HG02763 (cell line): ENCODE measurements around the gene MPPE1.

Experiments
- ATAC-seq: cut with Tn5 transposase; IDR thresholded peaks from one replicate; pipeline ENCODE4 v1.9.1; 2021; ENCODE audit warnings: mild to moderate bottlenecking, moderate library complexity; ENCODE audit not compliant: unreplicated experiment

Gene MPPE1

DNA sequence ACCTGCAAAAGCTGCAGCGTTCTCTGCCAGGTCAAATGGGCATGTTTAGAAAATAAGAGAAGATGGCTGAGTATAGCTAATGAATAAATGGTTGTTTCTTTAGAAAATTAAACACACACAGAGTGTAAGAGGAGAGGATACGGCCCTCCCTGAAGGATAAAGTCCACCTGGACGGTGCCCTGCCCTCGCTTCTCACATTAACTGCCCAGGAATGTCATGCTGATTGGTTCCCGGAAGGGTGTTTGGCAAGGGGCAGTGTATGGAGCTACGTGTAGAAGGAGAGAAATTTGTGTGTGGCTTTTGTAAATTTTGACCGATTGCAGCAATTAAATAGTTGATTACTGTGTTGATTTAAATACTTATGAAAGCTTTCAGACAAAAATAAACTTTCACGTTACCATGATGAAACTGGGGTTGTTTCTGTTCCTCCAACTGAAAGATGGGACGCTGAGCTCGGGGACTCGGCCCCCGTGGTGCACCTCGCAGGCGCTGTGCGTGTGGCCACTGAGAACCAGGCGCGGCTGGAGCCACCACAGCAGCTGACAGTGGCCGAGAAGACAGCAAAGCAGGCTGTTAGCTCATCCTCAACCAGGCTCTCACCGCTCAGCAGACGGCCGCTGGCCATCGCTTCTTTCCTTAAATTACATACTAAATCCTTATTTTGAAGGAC, 22.7 kb downstream of the MPPE1 start:
- no peak for ATAC-seq

DNA sequence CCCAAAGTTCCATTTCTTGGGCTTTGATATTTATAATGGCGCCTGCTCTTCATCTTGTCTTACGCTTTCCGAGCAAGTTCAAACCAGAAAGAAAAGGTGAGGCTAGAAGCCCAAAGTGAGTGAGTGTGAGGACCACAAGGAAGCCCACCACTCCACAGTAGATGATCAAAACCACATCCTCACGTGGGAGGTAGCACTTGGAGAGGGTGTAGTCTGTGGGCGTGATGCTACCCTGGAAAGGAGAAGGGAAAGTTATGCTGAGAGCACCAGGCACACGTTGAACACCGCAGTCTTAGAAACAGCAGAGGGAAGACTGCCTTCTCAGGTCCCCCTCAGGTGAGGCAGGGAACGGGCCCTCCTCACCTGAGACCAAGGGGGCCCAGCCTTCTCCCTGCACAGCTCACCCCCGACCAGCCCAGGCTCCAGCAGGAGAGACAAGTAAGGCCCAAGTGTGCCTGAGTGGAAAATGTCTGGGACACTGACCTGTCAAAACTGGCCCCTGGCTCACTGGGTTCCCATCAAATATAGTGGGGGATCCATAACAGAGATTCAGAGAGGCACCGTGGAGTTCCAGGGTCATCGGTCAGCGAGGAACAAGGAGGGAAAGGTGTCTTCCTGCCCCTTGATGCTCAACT, 23.6 kb downstream of the MPPE1 start:
- ATAC-seq: no peak

DNA sequence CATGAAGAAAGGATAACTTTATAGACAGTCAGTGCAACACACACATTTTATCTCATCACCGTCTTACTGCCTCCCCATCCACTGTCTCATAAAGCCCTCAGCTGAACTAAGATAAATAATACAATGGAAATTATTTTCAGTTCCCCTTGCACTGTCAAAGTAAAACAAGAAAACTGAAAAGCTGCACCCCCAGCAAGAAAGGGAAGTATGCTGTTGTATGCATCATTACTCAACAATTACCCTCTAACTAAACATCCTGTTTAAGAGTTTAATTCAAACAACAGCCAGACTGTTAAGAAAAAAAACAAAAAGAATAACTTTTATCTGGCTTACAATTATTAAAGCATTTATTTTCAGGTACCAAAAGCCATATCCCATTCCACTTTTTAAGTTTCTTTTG, 25.0 kb downstream of the MPPE1 start:
- ATAC-seq: peak; percentile 76

DNA sequence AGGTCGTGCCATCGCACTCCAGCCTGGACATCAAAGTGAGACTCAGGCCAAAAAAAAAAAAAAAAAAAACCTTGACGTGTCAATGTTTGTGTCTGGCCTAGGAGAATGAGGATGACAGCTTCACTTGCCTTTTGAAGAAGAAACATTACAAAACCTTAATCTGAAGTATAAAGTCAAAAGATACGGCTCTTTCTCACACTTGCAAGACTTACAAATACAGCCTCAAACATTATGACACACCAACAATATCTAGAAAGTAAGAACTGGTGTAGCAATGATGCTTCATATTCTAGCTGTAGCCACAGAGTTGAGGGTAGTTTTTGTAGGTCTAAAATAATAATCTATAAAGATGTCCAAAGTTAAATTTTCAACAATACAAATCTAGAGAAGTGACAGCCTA, 25.5 kb downstream of the MPPE1 start:
- no peak for ATAC-seq

DNA sequence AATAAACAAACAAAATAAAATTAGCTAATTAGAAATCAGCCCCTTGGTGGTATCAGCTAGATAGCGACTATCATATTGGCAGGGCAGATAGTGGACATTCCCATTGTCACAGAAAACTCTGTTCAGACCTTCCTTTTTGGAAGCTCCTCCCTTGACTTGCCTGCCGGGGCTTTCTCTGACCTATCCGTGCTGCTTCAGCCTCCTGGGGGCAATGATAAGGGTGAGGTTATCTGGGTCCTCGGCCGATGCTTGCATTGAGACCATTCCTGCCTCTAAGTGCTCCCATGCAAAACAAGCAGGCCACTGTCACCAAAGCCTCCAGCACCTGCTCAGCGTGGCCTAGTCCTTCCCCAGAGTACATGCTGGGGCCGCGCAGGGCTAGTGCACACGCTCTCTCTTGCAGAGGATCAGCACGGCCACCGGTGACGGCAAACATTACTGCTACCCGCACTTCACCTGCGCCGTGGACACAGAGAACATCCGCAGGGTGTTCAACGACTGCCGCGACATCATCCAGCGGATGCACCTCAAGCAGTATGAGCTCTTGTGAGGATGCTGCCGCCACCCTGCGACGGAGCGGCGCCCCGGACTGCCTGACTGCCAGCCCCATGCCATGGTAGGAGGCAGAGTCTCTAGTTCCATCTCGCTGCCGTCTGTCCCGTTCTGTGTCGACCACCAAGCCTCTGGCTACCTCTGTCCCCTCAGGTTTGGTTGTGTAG, 27.4 kb downstream of the MPPE1 start:
- ATAC-seq: no peak

DNA sequence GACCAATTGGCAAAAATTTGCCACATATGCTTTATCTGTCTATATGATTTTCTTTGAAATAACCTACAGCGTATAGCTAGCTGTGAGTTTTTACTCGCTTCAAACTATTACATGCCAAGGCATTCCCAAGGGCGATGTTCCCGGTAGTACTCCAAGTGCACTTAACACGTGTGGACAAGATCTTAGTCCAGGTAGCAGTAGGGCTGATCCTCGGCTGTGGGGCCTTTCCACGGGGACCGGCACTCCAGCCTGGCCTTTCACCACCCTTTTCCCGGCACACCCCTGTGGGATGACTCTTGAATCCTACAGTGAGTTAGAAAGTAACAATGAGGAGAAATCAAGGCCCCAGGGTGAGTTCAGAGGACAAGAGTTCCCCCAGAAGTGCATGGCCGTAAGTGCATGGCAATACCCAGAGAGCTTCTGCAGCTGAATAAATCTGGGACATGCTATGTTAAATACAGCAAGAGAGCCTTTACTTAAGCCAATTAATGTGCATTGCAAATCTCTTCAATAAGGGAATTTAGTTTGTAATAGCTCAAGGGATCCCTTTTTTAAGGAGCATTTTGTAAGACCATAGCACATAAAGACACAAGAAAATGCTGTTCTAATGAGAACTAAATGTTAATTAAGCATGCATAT, 30.5 kb downstream of the MPPE1 start:
- ATAC-seq: no peak

DNA sequence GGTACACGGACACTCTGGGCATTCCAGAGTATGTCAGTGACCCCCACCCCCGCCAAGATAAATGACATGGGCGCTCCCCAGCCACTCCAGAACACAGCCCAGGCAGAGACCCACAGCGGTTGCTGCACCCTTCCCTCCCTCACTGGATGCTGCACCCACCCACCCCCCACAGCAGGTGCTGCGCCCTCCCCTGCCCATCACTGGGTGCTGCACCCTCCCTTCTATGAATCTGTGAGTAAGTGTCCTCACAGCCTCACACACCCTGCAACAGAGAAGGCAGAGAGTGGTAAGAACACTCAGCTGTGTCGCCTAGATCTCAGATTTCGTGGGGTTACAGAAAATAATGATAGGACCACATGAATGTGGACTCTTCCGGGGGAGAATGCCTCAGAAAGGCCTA, 33.4 kb downstream of the MPPE1 start:
- no peak for ATAC-seq

DNA sequence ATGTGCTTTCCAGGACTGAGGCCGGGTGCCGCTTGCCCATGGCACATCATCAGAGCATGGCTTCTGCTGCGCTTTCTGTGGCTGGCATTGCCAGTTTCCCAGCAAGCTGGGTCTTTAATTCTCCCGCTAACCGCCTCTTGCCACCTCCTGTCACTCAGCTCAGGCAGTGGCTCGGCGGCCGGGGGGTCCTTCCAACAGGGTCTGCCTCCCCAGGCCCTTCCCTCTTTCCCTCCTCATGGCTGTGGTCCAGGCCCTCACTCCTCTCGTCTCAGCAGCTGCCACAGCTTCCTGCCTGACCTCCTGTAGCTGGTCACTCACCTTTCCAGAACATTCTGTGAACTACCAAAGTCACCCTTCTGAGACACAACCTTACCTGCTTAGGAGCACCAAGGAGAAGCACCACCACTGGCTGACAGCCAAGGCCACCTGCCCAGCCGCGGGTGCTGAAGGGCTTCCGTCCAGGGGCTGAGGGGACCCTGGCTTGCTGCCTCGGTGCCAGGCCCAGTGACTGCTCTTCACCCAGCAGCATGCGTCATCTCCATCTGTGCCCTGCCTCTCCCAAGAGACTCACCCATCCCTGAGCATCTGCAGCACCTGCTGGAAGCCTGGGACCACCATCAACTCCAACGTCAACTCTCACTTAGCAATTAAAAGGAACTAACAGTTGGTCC, 34.3 kb downstream of the MPPE1 start:
- no peak for ATAC-seq

DNA sequence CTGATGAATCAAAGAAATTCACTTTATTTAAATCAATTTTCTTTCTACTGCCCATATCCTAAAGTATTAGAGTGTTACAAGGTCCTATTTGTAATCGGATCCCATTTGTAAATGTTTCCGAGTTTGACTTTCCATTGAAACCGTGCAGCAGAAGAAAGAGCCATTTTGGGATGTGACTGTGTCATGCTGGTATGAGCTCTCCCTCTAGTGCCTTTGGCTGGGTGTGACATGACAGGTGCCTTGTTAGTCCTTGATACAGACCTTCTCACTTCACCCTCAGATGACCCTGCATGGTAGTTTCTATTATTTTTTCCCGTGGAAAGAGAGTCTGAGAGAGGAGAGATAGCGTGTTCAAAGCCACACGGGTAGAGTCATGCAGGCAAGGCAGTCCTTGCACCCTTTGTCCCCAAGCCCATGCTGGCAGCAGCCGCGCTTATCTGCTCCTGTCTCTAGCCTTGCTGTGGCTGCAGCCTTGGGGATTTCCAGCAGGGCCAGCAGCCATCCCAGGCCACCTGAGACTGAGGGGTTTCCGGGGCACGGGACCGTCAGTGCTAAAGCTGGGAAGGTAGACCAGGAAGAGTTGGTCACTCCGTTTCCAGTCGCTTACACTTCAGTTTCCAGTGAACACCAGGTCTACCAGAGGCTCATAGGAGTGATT, 35.5 kb downstream of the MPPE1 start:
- ATAC-seq: no peak

DNA sequence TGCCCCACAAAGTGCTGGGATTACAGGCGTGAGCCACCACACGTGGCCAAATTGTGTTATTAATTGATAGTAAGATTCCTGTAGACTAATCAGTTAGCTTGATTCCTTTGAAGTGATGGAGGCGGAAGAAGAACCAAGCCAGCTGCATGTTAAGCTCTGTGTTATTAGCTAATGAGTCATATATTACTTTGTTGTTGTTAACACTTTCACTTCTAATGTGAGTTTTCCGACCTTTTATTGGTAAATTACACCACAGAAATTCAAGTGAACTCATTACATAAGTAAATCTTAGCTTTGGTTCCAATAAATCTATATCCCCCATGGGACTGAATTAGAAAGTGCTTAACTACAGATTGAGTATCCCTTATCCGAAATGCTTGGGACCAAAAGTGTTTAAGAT, 36.6 kb downstream of the MPPE1 start:
- no peak for ATAC-seq

DNA sequence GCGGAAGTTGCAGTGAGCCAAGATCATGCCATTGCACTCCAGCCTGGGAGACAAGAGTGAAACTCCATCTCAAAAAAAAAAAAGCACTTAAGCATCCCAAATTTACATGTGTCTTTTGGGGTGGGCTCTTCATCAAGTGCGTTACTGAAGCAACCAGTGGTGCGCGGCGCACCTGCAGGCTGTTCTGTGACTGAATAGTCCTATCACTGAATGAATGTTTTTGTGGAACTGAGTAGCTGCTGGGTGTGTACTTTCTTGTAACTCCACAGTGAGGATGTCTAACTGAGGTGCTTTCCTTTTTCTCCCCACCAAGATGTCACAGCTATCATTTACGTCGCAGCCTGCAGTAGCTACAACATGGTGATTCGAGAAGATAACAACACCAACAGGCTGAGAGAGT, 39.9 kb downstream of the MPPE1 start:
- no peak for ATAC-seq

DNA sequence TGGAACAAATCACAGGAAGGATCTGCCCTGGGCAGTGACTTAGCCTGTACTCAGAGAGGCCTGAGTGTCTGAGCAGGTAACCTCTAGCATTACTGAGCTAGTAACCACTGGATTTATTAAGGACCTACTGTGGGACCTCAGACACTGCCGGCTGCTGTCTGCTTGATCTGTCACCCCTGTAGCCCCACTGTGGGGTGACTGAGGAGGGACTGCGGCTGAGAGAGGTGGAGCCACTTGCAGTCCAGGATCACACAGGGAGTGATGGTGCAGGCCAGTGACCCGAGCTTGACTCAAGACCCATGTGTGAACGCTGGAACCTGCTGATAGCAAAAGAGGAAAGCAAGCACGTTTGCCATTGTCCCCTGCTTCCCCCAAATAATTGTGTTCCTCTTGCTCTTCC, 41.4 kb downstream of the MPPE1 start:
- no peak for ATAC-seq

DNA sequence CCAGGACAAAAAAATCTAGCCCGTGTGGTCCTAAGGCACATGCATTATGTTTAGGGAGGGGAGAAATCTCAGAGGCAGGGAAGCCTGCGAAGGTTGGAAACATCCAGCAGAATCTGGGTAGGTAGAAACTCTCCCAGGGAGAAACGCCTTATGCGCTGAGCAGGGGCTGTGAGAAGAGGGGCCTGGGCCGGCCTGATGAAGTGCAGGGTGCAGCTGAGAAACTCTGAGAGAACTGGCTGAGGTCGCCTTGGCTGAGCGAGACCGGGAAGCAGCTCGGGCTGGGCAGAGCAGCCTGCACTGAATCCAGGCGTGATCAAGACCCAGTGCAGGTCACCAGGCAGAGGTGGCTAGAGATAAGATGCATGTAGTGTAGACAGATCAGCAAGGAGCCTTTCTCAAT, 41.8 kb downstream of the MPPE1 start:
- no peak for ATAC-seq

DNA sequence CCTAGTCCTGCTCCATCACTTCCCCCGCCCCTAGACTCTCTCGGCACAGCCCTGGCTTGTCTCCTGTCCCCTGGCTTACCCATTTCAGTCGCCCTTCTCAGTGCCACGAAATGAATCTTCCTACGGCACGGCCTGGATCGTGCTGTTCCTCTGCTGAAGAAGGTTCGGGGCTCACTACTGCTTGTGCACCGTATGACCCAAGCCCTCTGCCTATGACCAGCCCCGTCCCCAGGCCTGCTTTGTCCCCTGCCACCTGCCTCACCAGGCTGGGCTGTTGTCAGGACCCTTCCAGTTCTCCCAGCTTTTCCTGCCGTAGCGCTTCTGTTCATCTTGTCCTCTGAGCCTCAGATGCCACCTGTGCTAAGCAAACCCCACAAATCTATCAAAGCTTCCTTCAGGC, 43.0 kb downstream of the MPPE1 start:
- no peak for ATAC-seq

DNA sequence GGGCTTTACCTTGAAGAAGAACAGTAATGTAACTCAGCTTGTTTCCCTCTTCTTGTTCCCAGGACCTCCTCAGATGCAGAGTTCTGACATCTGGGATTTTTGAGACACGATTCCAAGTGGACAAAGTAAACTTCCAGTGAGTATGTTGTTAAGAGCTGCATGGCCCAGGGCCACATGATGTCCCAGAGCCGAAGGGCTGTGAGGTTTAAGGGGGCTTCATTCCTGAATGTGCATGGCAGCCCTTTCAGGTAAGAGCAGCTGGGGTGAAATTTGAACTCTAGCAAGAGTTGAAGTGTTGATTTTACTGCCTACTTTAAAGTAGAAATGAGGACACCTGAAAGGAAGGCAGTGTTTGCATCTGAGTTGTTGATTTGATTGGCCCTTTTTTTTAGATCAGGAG, 43.6 kb downstream of the MPPE1 start:
- ATAC-seq: no peak

DNA sequence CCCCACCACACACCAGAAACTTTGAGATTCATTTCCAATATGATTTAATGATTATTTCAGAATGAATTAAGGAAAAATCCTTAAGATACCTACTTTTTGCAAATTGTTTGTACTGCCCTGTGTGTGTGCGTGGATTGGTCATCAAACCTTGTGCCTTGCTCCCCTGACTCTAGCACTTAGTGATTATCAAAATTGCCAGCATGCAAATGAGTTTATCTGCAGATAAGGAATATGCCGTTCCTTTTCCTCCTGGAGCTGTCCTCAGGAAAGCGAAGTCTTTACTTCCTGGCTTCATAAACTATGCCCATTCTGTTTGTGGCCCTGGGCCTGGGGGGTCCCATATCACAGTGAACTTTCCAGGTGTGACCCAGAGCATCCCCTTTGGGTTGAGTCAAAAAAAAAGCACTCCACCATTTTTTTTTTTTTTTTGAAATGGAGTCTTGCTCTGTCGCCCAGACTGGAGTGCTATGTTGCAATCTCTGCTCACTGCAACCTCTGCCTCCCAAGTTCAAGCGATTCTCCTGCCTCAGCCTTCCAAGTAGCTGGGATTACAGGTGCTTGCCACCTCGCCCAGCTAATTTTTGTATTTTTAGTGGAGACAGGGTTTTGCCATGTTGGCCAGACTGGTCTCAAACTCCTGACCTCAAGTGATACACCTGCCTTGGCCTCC, 45.5 kb downstream of the MPPE1 start:
- ATAC-seq: no peak

DNA sequence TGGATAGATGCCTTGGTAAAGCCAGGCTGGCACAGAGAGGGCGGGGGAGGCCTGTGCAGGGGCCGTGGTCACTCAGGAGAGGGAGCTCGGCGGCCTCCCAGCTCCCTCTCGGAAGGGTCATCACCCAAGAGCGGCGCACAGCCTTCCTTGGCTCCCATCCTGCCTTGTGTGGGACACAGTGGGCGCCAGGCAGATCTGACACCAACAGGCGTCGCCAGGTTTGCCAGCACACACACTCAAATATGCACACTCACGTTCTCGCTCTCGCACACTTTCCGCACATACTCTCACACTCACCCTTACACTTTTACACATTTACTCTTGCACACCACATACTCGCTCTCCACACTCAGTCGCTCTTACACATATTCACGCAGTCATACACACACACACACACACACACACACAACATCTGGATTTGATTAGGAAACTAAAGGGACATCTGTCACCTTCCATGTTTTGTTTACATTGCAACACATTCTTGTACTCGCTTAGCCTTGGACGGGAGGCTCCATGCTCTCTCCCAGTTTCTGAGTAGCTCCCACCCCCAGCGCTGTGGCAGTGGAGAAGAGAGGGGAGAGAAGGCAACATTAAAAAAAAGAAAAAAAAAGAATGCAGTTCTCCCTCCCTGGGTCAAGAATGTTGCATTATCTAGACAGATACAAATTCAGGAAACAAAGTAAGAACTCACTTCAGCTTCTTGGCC, 46.4 kb downstream of the MPPE1 start:
- no peak for ATAC-seq

DNA sequence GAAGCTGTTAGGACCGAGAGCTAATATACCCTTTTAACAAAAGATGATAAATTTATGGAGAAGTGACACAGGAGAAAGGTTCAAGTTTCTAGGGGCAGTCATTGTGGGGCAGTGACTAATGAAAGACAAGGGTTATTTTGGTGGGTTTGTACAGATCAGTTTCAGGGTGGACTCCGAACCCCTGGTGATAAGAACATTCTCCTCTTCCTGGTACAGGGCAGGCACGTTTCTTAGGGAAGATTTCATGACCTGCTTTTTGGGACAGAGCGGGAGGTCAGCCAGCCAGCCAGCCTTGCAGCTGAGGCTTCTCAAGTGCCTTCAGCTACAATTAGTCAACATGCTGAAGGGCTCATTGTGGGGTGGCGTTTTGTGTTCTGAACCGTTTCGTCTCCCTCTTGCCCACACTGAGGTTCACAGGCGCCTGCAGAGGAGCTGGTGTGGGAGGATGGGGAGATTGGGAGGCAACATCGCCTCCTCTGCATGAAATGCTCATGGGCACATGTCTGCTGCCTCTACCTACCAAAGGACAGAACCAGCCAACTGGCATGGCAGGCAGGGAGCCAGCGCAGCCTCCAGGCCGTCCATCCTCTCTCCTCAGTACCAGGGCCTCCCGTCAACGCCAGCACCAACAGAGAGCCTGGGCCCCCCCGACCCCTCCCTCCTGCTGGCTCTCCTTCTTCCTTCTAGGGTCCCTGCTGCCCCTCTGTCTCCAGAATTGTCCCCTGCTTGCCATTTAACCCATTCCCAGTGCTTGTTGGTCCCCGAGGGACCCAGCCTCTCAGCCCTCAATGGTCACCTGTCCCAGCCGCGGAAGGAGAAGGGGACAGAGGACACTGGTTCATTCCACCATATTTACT, 47.3 kb downstream of the MPPE1 start:
- ATAC-seq: no peak

DNA sequence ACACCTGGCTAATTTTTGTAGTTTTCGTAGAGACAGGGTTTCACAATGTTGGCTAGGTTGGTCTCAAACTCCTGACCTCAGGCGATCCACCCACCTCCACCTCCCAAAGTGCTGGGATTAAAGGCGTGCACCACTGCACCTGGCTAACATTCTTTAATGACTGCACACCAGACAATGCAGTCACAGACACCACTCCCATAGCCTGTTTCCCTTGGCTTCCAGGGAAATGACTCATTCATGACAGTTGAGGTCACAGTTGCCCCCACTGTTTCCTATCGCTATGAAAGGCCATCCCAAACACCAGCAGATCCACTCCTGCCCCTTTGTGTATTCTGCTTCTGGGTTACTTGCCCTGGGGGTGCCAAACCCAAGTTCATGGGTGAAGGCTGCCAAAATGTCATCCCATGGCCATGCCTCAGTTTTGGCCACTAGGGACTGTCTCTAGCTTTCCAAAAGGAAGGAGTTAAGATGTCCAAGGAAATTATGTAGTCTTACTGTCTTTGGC, 48.2 kb downstream of the MPPE1 start:
- no peak for ATAC-seq
